Upper lobe of left lung (tissue), 6 donors: ENCODE measurements around the gene ZNF688. TPM values are rescaled to one million over a fixed set of nuclear protein-coding genes. Genes with fewer than 3 reads are reported as not detected.

ENCODE experiments used
- ATAC-seq, 2 donors: fragments of 200-7000 bp; cut with Tn5 transposase; one replicate each; pipeline ENCODE4 v1.9.1; 2022; ENCODE audit warnings: mild to moderate bottlenecking in 2 of 2, moderate library complexity in 2 of 2; ENCODE audit not compliant: low FRiP score in 2 of 2
- DNase-seq, 2 donors: peaks; one replicate each; pipeline ENCODE4 v3.0.0-alpha.2; 2019 to 2020
- H3K27ac ChIP-seq, 4 donors: fragments of 200-600 bp; sonication (generic); one replicate each; pipeline ENCODE4 v1.5.1; 2016 to 2019
- H3K27me3 ChIP-seq, 4 donors: fragments of 200-600 bp; sonication (generic); one replicate each; pipeline ENCODE4 v1.5.1; 2017 to 2019
- H3K36me3 ChIP-seq, 4 donors: fragments of 200-600 bp; sonication (generic); one replicate each; pipeline ENCODE4 v1.5.1; 2016 to 2019
- H3K4me1 ChIP-seq, 4 donors: fragments of 200-600 bp; sonication (generic); one replicate each; pipeline ENCODE4 v1.5.1; 2018 to 2019
- H3K4me3 ChIP-seq, 4 donors: fragments of 200-600 bp; sonication (generic); one replicate each; pipeline ENCODE4 v1.5.1; 2017 to 2019; ENCODE audit warnings: mild to moderate bottlenecking in 2 of 4, moderate library complexity in 1 of 4
- H3K9me3 ChIP-seq, 4 donors: fragments of 200-600 bp; sonication (generic); one replicate each; pipeline ENCODE4 v1.5.1; 2018 to 2019
- EP300 ChIP-seq, 4 donors: sonication (generic); formaldehyde crosslinking; IDR thresholded peaks; one replicate each; pipeline ENCODE4 v1.5.1; 2017; ENCODE audit warnings: antibody characterized with exemption in 4 of 4, control low read depth in 2 of 4
- POLR2A ChIP-seq, 4 donors: fragments of 450-650 bp; IDR thresholded peaks; one replicate each; pipeline ENCODE4 v1.5.1; 2016 to 2017; ENCODE audit warnings: antibody characterized with exemption in 4 of 4, mild to moderate bottlenecking in 2 of 4
- POLR2AphosphoS5 ChIP-seq, 2 donors: sonication (generic); formaldehyde crosslinking; IDR thresholded peaks; one replicate each; pipeline ENCODE4 v1.5.1; 2017; ENCODE audit warnings: antibody characterized with exemption in 2 of 2
- WGBS, 2 donors: methylation state at CpG; one replicate each; pipeline ENCODE4 v1.1.5; 2017 to 2018; 5-methylcytosine and 5-hydroxymethylcytosine counted together
- small RNA-seq, 4 donors: library from RNA; depleted of rRNA; stranded (forward); fragments of <200 nt; gene quantifications; one replicate each; pipeline ENCODE3, GENCODE V24; 2016
- total RNA-seq, 6 donors: library from RNA; depleted of rRNA in 4 of 6; stranded (reverse); fragments of >200 nt in 4 of 6; gene quantifications; one replicate each; pipeline versions ENCODE4 v1.1.0 to v1.2.1, GENCODE V29; 2016 to 2021
- TF ChIP-seq, protein P1 (sequence below), 6 experiments: fragments of 450-650 bp in 4 of 6; fragments of 200-600 bp in 2 of 6; sonication (generic) in 2 of 6; IDR thresholded peaks; one replicate each; pipeline ENCODE4 v1.5.1; 2016 to 2019; ENCODE audit warnings: antibody characterized with exemption in 6 of 6
- donor health status: DM: no; HTN: no; CAD: no; lungs with moderate emphysema.
- donor health status: DM: no; HTN: yes; CAD: no; lungs with severe emphysema.

ZNF688 gene
- total RNA-seq, 6 donors from 2014 or later, result 15.0 to 34.6 (median 18.8) TPM

DNA sequence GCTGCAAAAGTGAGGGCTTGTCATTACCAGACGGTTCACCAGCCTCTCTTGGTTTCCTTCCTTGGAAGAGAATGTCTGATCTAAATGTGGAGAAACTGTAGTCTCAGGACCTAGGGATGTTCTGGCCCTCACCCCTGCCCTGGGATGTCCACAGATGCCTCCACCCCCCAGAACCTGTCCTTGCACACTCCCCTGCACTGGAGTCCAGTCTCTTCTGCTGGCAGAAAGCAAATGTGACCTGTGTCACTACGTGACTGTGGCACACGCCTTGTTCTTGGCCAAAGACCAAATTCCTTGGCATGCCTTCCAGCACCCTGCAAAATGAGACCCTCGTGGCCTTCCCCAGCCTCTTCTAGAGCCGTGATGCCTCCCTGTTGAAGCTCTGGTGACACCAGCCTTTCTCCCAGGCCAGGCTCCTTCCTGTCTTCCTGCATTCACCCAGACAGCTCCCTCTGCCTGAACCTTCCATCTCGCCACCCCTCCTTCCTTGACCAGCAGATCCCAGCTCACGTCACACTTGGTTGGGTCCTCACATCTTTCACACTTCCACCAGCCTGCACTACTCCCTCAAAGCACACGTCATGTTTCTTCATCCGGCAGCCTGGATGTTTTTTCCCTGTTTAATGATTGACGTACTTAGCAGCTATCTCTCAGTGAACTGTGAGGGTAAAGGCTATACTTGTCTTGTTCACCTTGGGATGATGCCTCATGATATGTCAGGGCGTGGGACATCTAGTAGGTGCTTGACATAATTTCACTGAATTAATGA is 49.5 kb downstream of the ZNF688 start:
- TF ChIP-seq EP300 (IDR thresholded peaks at IDR 0.05), result no peak
- TF ChIP-seq POLR2A (IDR thresholded peaks at IDR 0.05), result no peak
- TF ChIP-seq, protein P1, sequence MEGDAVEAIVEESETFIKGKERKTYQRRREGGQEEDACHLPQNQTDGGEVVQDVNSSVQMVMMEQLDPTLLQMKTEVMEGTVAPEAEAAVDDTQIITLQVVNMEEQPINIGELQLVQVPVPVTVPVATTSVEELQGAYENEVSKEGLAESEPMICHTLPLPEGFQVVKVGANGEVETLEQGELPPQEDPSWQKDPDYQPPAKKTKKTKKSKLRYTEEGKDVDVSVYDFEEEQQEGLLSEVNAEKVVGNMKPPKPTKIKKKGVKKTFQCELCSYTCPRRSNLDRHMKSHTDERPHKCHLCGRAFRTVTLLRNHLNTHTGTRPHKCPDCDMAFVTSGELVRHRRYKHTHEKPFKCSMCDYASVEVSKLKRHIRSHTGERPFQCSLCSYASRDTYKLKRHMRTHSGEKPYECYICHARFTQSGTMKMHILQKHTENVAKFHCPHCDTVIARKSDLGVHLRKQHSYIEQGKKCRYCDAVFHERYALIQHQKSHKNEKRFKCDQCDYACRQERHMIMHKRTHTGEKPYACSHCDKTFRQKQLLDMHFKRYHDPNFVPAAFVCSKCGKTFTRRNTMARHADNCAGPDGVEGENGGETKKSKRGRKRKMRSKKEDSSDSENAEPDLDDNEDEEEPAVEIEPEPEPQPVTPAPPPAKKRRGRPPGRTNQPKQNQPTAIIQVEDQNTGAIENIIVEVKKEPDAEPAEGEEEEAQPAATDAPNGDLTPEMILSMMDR (IDR thresholded peaks at IDR 0.05), result no peak
- TF ChIP-seq POLR2AphosphoS5 (IDR thresholded peaks at IDR 0.05), result no peak
- Histone ChIP-seq H3K9me3 (no peaks in the 10 kb centered on the region), H3K4me1 (peaks cover 5 to 24% (median 8%) of the 10 kb centered on the region in 4 donors), H3K4me3 (no peak overlapping the region), H3K27me3 (no peaks in the 10 kb centered on the region), H3K36me3 (peaks cover 0 to 28% (median 12%) of the 10 kb centered on the region in 4 donors), H3K27ac (no peak overlapping the region)
- ATAC-seq (no peak), DNase-seq (no peak)
- WGBS, 2 donors, result 51 to 55% methylated on average over 11 of the region's 11 CpGs

DNA sequence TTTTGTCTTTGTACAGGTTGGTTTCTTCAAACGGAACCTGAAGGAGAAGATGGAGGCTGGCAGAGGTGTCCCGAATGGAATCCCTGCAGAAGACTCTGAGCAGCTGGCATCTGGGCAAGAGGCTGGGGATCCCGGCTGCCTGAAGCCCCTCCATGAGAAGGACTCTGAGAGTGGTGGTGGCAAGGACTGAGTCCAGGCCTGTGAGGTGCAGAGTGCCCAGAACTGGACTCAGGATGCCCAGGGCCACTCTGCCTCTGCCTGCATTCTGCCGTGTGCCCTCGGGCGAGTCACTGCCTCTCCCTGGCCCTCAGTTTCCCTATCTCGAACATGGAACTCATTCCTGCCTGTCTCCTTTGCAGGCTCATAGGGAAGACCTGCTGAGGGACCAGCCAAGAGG is 50.0 kb downstream of the ZNF688 start:
- Histone ChIP-seq H3K27me3 (no peaks in the 10 kb centered on the region), H3K9me3 (no peaks in the 10 kb centered on the region), H3K4me3 (no peak overlapping the region), H3K4me1 (peaks cover 5 to 24% (median 8%) of the 10 kb centered on the region in 4 donors), H3K27ac (no peak overlapping the region), H3K36me3 (peaks cover 0 to 28% (median 14%) of the 10 kb centered on the region in 4 donors)
- DNase-seq (no peak), ATAC-seq (no peak)
- TF ChIP-seq POLR2AphosphoS5 (IDR thresholded peaks at IDR 0.05) (no peak), EP300 (IDR thresholded peaks at IDR 0.05) (no peak), POLR2A (IDR thresholded peaks at IDR 0.05) (no peak)
- TF ChIP-seq, protein P1 (IDR thresholded peaks at IDR 0.05), result no peak
- WGBS, 2 donors, result 91 to 98% methylated on average over 7 of the region's 7 CpGs

Small RNAs within 50 kb of the gene (small RNA-seq; reads per million reads assigned to genes)
- gene AC093249.4, result 0 reads per million in 4 donors

Other genes with a start within 250 kb of the ZNF688 start
- gene CD2BP2, start 216.4 kb downstream of the ZNF688 start, total RNA-seq, result 10 to 100 TPM; 24.2 to 63.7 (median 38.8) TPM
- 10 to 100 TPM; 31.1 to 71.2 (median 40.3) TPM for gene TBC1D10B, start 201.2 kb downstream of the ZNF688 start, total RNA-seq
- 1 to 10 TPM in 1 of 6 donors, not detected in 5; 1.6 TPM for gene MYL11, start 196.9 kb downstream of the ZNF688 start, total RNA-seq
- gene SEPTIN1, start 189.2 kb downstream of the ZNF688 start, total RNA-seq, result 10 to 100 TPM in 1 of 6 donors, 1 to 10 TPM in 5; 3.5 to 13.6 (median 7.1) TPM
- 10 to 100 TPM in 3 of 6 donors, 1 to 10 TPM in 3; 6.8 to 29.2 (median 10.9) TPM for gene ZNF48, start 176.3 kb downstream of the ZNF688 start, total RNA-seq
- 10 to 100 TPM in 2 of 6 donors, 1 to 10 TPM in 4; 5.2 to 12.3 (median 7.2) TPM for gene ZNF771, start 164.1 kb downstream of the ZNF688 start, total RNA-seq
- 10 to 100 TPM in 5 of 6 donors, 1 to 10 TPM in 1; 4.2 to 31.8 (median 20.0) TPM for gene DCTPP1, start 141.7 kb downstream of the ZNF688 start, total RNA-seq
- 10 to 100 TPM; 34.7 to 64.0 (median 38.2) TPM for gene SEPHS2, start 125.8 kb downstream of the ZNF688 start, total RNA-seq
- gene ITGAL, start 99.0 kb downstream of the ZNF688 start, total RNA-seq, result 100 to 1,000 TPM in 1 of 6 donors, 10 to 100 TPM in 5; 22.8 to 138 (median 67.0) TPM
- gene ZNF768, start 45.1 kb downstream of the ZNF688 start, total RNA-seq, result 10 to 100 TPM; 27.3 to 58.7 (median 34.8) TPM
- 10 to 100 TPM; 11.0 to 15.5 (median 11.5) TPM for gene ZNF747, start 36.9 kb downstream of the ZNF688 start, total RNA-seq
- 10 to 100 TPM in 4 of 6 donors, 1 to 10 TPM in 2; 7.6 to 18.9 (median 10.6) TPM for gene ZNF764, start 13.3 kb downstream of the ZNF688 start, total RNA-seq
- 10 to 100 TPM in 4 of 6 donors, 1 to 10 TPM in 2; 7.3 to 52.4 (median 15.3) TPM for gene ZNF785, start 14.0 kb upstream of the ZNF688 start, total RNA-seq
- 10 to 100 TPM in 2 of 6 donors, 1 to 10 TPM in 4; 3.1 to 10.9 (median 8.9) TPM for gene ZNF689, start 38.7 kb upstream of the ZNF688 start, total RNA-seq
- gene PRR14, start 79.2 kb upstream of the ZNF688 start, total RNA-seq, result 100 to 1,000 TPM in 1 of 6 donors, 10 to 100 TPM in 5; 34.5 to 160 (median 54.9) TPM
- gene FBRS, start 86.7 kb upstream of the ZNF688 start, total RNA-seq, result 100 to 1,000 TPM in 1 of 6 donors, 10 to 100 TPM in 5; 38.0 to 150 (median 70.4) TPM
- 100 to 1,000 TPM in 1 of 6 donors, 10 to 100 TPM in 5; 38.3 to 102 (median 66.0) TPM for gene SRCAP, start 127.5 kb upstream of the ZNF688 start, total RNA-seq
- 10 to 100 TPM; 27.4 to 70.2 (median 33.5) TPM for gene PHKG2, start 176.7 kb upstream of the ZNF688 start, total RNA-seq
- 10 to 100 TPM in 4 of 6 donors, 1 to 10 TPM in 2; 6.1 to 45.1 (median 16.0) TPM for gene CFAP119, start 190.3 kb upstream of the ZNF688 start, total RNA-seq
- gene RNF40, start 190.6 kb upstream of the ZNF688 start, total RNA-seq, result 100 to 1,000 TPM in 2 of 6 donors, 10 to 100 TPM in 4; 69.9 to 137 (median 95.2) TPM
- gene ZNF629, start 215.5 kb upstream of the ZNF688 start, total RNA-seq, result 10 to 100 TPM; 13.1 to 32.5 (median 14.8) TPM